Activated T-cell treated with anti-CD3 and anti-CD28 coated beads for 1 hour (primary cell): ENCODE data around the gene ANKDD1B.
"Not testable (repeated sequence)": the region's sequence is repeated elsewhere in the genome, so short reads cannot be mapped to it uniquely, and the experiment has no call there.

ENCODE experiments used
- DNase-seq: peaks from one replicate; pipeline ENCODE4 v3.0.0-alpha.2; 2020; ENCODE audit warnings: low read depth

The ANKDD1B gene

GRCh38 chr5:75662061-75662460, 50.8 kb downstream of the ANKDD1B start:
- no peak for DNase-seq

- no peak for DNase-seq
Measured at GRCh38 chr5:75663579-75664284, 52.5 kb downstream of the ANKDD1B start.

DNA sequence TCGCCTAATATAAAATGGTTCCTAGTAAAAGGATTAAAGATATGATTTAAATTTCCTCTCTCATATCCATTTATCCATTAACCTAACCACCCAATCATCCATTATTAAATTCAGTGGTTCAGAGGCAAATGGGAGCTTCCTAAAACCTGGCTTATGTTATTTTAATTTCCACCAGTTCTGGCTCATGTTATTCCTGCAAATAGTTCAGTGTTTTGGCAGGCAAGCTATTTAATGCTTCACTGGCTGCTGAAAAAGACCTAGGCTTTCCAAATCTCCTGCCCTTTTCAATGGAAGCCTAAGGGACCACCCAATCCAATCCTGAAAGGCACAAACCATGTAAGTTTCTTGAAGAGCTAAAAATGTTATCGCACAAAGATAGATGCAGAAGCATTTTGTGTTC, 53.7 kb downstream of the ANKDD1B start:
- DNase-seq, result no peak

GRCh38 chr5:75666801-75667200, 55.5 kb downstream of the ANKDD1B start:
- no peak for DNase-seq

GRCh38 chr5:75667586-75667985, 56.3 kb downstream of the ANKDD1B start:
- no peak for DNase-seq

DNA sequence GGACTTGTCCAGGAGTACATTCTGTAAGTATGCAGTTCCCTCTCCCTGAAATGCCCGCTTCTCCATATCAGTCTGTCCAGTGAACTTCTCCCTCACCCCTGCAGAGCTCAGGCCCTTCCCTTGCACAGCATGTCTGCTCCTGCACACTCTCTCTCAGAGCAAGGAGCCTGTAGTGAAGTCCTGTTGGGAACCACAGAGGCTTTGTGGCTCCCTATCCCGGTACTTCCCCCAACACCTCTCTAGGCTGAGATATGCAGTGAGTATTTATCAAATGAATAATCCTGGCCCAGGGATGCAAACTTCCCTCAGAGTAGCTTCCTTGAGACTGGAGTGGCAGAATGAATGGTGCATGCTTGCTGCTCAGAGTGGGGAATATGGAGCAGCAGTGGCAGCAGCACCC, 57.2 kb downstream of the ANKDD1B start:
- no peak for DNase-seq

DNA sequence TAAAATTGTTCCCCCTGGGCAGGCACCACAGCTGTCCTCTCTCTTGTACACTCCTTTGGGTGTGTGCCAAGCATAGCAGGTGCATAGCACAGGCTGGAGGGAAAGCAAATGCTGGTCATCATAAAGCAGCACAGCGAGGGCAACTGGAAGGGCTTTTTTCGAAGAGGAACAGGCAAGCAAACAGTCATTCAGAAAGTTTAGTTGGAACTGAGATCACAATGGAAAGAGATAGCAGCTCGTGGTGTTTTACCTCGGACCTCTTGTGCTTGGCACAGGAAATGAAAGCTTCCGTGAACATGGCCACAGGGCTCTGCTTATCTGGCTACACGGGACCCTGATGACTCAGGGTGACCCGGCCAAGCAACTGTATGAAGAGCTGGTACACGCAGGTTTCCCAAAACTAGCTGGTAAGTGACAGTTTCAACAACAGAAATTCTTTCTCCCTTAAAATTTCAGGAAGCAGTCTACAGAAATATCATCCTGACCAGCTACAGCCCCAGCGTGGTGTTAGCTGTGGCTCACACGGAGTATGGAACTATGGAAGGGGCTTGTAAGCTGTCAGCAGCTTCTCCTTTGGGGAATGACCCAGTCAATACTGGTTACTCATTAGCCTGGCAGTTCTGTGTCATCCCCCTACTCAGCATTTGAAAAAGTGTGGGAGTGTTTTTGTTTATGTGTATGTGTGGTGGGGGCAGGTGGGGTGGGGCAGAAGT, 57.9 kb downstream of the ANKDD1B start:
- DNase-seq, result no peak

GRCh38 chr5:75670577-75670976, 59.3 kb downstream of the ANKDD1B start:
- DNase-seq, result no peak

DNA sequence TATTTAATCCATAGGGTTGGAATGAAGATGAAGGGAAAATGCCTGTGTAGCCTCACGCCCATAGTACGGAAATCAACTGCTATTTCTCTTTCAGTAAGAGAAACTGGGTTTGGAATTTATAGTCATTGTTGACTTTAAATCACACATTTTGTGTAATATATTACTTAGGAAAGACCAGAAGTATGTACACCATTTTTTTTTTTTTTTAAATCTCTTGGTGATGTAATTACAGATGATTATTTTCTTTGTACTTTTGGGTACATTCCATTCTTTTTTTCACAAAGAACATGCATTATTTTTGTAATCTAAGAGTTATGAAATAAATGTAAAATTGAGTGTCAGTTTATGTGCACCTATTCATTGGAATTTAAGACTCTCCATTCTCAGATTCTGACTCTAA, 60.3 kb downstream of the ANKDD1B start:
- DNase-seq, result no peak

DNA sequence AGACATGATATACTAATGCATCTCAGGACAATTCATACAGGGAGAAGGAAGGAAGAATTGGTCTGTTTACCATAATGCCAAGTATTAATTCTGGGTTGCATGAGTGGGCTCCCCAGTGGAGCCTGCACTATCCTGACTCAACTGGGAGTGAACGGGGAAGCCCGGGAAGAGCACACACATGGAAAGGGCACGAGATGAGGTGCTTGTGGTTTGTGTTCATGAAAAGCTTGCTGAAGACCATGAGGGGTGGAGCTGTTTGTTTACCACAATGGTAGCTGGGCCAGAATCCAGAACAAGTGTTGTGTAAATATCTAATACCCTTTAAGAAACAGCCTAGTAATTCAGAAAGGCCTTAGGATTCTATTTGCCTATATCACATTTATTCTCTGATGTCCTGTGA, 61.4 kb downstream of the ANKDD1B start:
- no peak for DNase-seq

- no peak for DNase-seq
Measured at GRCh38 chr5:75675783-75676182, 64.5 kb downstream of the ANKDD1B start.

DNA sequence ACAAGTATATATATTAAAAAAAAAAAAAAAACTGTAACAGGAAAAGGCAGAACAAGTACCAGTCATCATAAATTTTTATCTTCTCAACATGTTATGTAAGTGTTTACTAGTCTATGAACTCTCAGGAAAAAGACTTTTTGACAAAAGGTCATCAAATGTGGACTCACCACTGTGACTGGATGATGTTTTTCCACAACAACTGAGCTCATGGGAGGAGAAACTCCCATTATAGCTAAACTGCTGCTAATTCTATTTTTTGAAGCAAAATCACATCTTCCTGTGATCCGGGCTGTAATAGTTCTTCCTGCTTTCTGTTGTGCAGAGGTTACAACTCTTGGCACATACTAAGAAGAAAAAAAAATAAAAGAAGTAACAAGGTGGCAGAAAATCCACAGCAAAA, 66.4 kb downstream of the ANKDD1B start:
- DNase-seq, result no peak

- no peak for DNase-seq
Measured at GRCh38 chr5:75678155-75678554, 66.9 kb downstream of the ANKDD1B start.

DNA sequence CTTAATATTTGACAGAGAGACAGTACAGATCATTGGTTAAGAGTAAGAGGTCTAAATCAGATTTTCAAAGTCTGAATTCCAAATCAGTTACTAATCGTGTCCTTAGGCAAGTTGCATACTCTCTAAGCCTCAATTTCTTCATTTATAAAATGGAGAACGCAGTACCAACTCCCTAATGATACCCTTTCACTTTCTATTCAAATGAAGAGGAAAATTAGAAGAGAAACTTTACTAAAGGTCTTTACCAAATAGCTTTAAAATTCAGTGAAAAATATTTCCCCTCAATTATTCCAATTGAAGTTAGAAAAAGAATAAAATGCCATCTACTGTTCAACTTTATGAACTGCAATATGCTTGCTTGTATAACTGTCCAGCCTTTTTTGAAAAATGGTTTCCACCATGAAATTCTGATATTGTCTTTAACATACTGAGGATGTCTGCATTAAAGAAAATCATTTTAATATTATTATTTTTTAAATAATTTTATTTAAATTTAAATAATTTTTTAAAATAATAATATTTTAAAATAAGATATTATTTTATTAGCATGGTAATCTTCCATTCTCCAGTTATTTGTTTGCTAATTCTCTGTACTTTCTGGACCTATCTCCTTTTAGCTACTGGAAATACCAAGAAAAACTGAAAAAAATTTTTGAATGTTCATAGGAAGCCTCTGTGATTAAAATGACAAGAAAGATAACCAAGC, 70.0 kb downstream of the ANKDD1B start:
- DNase-seq, result no peak

DNA sequence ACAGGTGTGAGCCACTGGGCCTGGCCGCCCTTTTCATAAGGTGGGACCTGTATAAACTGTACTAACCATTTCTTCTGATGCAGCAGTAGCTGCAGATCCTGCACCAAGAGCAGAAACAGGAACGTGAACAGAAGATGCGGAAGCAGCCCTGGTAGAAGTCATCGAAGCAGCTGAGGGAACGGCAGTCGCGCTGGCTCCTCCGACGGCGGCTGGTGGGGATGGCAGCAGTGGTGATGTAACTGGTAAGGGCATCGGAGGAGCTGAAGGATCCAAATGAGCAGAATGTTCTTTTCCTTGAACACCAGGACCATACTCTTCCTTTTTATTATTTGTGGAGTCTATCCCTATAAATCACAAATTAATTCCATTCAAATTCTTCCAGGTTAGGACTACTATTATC, 73.9 kb downstream of the ANKDD1B start:
- no peak for DNase-seq

GRCh38 chr5:75686480-75686879, 75.2 kb downstream of the ANKDD1B start:
- DNase-seq, result no peak

DNA sequence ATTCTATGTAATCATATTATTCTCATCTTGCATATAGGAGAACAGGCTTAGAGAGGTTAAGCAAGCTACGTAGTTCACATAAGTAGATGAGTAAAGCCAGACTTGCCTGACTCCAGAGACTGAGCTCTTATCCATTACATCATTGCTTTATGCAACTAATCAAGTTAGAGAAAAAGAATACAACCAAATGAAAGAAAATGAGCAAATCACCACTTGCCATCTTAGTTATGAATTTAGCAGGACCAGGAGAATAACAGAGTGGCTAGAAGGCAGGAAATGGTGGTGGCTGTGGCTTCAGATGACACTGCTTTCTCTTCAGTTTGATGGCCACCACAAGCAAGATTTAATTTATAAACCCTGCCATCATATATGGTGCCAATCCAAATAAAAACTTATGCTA, 79.4 kb downstream of the ANKDD1B start:
- DNase-seq, result no peak

DNA sequence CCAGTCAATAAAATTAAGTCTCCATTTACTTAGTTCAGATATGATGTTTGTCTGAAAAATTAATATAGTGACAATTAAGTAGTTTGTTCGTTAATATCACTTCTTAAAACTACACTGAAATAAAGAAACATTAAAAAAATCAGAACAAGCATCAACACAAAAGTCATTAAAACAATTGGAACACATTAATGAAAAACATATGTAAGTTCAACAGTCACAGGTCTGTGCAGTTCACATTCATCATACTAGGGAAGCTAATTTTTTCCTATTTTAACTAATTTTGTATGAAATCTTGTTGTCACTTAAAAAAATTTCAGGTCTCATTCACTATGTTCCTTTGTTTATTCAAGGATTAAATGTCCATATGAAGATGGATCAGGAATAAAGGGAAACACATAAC, 83.5 kb downstream of the ANKDD1B start:
- DNase-seq, result no peak

DNA sequence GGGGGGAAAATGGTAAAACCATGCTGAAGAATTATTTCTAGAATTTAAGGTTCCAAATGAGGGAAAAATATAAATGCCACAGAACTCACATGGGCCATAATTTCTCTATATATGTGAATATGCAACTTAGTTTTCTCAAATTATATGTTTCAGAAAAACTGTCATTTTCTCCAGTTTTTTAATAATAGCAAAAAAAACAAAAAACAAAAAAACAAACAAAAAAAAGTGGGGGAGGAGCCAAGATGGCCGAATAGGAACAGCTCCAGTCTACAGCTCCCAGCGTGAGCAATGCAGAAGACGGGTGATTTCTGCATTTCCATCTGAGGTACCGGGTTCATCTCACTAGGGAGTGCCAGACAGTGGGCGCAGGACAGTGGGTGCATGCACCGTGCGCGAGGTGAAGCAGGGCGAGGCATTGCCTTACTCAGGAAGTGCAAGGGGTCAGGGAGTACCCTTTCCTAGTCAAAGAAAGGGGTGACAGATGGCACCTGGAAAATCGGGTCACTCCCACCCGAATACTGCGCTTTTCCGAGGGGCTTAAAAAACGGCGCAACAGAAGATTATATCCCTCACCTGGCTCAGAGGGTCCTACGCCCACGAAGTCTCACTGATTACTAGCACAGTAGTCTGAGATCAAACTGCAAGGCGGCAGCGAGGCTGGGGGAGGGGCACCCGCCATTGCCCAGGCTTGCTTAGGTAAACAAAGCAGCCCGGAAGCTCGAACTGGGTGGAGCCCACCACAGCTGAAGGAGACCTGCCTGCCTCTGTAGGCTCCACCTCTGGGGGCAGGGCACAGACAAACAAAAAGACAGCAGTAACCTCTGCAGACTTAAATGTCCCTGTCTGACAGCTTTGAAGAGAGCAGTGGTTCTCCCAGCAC, 84.5 kb downstream of the ANKDD1B start:
- not testable (repeated sequence) for DNase-seq

DNA sequence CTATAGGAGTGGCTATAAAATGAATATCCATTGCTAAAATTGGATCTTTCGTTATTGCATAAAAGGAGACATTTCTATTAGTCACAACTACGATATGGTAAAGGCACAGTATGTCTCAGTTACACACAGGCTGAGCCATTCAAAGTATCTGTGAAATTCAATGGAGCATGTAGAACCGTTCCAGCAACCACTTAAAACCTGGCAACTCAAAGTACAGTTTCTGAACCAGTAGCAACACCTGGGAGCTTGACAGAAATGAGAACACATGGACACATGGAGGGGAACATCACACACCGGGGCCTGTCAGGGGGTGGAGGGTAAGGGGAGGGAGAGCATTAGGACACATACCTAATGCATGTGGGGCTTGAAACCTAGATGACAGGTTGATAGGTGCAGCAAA, 90.6 kb downstream of the ANKDD1B start:
- DNase-seq, result no peak

GRCh38 chr5:75706016-75706415, 94.8 kb downstream of the ANKDD1B start:
- no peak for DNase-seq

- DNase-seq, result no peak
Measured at GRCh38 chr5:75706775-75707174, 95.5 kb downstream of the ANKDD1B start.
